OCI-LY3 (cell line): ENCODE data around the gene NGF.

Experiments used
- H2AFZ ChIP-seq: fragments of 200-600, 300-600 bp; shearing (Covaris generic); 2 replicates; pipeline ENCODE4 v1.6.0; 2014; ENCODE audit warnings: antibody characterized with exemption, low read depth, low read length
- H3K27ac ChIP-seq: fragments of 200-600, 300-600 bp; sonication (generic); 2 replicates; pipeline ENCODE4 v1.5.1; 2014; ENCODE audit warnings: mild to moderate bottlenecking, low read length, moderate library complexity, mixed read lengths
- H3K27me3 ChIP-seq: fragments of 200-600, 300-600 bp; sonication (generic); 2 replicates; pipeline ENCODE4 v1.6.1; 2014; ENCODE audit warnings: low read depth, low read length, mixed read lengths
- H3K36me3 ChIP-seq: fragments of 200-600, 300-600 bp; sonication (generic); replicated peaks from 2 replicates; pipeline ENCODE3; 2014; ENCODE audit warnings: low read depth, low read length, mixed read lengths
- H3K4me1 ChIP-seq: fragments of 300-600, 200-600 bp; sonication (generic); 2 replicates; pipeline ENCODE4 v1.6.1; 2014; ENCODE audit warnings: low read length, mixed read lengths
- H3K4me2 ChIP-seq: fragments of 200-600, 300-600 bp; sonication (generic); 2 replicates; pipeline ENCODE4 v1.6.1; 2014; ENCODE audit warnings: low read length, mixed read lengths
- H3K4me3 ChIP-seq: fragments of 300-600, 200-600 bp; sonication (generic); 2 replicates; pipeline ENCODE4 v1.5.1; 2014; ENCODE audit warnings: antibody characterized with exemption, mild to moderate bottlenecking, low read length, moderate library complexity
- H3K79me2 ChIP-seq: fragments of 300-600, 200-600 bp; shearing (Covaris generic); 2 replicates; pipeline ENCODE4 v1.6.1; 2014; ENCODE audit warnings: mild to moderate bottlenecking, low read length, mixed read lengths
- H3K9ac ChIP-seq: fragments of 300-600, 200-600 bp; shearing (Covaris generic); 2 replicates; pipeline ENCODE4 v1.6.0; 2014; ENCODE audit warnings: mild to moderate bottlenecking, low read length, moderate library complexity
- H3K9me3 ChIP-seq: fragments of 200-600, 300-600 bp; shearing (Covaris generic); 2 replicates; pipeline ENCODE4 v1.6.1; 2014; ENCODE audit warnings: low read length, mixed read lengths; ENCODE audit not compliant: insufficient read depth
- H4K20me1 ChIP-seq: fragments of 200-600, 300-600 bp; sonication (generic); 2 replicates; pipeline ENCODE4 v1.6.1; 2016; ENCODE audit warnings: low read length, mixed read lengths; ENCODE audit not compliant: insufficient read depth
- EZH2phosphoT487 ChIP-seq: fragments of 200-600 bp; shearing (Covaris generic); IDR thresholded peaks from 2 replicates; pipeline ENCODE4 v1.6.1; 2018; ENCODE audit warnings: antibody characterized with exemption, mixed run types, low read depth
- TF ChIP-seq, protein P1 (sequence below): fragments of 200-600, 300-600 bp; sonication (generic); IDR thresholded peaks from 2 replicates; pipeline ENCODE4 v1.5.1; 2014; ENCODE audit warnings: antibody characterized with exemption, low read length, low read depth

The NGF gene

GRCh38 chr1:115343200-115343737 is 5.2 kb upstream of the NGF start:
- Histone ChIP-seq H3K9me3 (no peaks in the 10 kb centered on the region), H3K9ac (no peak overlapping the region), H3K27ac (no peak overlapping the region), H3K4me2 (no peak overlapping the region), H4K20me1 (no peaks in the 10 kb centered on the region), H3K27me3 (0 out of 2 replicates have a peak, but pooled peaks cover 6% of the 10 kb centered on the region), H2AFZ (no peak overlapping the region), H3K79me2 (no peaks in the 10 kb centered on the region), H3K4me1 (no peaks in the 10 kb centered on the region), H3K36me3 (no peaks in the 10 kb centered on the region), H3K4me3 (no peak overlapping the region)
- TF ChIP-seq, protein P1, sequence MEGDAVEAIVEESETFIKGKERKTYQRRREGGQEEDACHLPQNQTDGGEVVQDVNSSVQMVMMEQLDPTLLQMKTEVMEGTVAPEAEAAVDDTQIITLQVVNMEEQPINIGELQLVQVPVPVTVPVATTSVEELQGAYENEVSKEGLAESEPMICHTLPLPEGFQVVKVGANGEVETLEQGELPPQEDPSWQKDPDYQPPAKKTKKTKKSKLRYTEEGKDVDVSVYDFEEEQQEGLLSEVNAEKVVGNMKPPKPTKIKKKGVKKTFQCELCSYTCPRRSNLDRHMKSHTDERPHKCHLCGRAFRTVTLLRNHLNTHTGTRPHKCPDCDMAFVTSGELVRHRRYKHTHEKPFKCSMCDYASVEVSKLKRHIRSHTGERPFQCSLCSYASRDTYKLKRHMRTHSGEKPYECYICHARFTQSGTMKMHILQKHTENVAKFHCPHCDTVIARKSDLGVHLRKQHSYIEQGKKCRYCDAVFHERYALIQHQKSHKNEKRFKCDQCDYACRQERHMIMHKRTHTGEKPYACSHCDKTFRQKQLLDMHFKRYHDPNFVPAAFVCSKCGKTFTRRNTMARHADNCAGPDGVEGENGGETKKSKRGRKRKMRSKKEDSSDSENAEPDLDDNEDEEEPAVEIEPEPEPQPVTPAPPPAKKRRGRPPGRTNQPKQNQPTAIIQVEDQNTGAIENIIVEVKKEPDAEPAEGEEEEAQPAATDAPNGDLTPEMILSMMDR, result no peak
- TF ChIP-seq EZH2phosphoT487, result no peak

DNA sequence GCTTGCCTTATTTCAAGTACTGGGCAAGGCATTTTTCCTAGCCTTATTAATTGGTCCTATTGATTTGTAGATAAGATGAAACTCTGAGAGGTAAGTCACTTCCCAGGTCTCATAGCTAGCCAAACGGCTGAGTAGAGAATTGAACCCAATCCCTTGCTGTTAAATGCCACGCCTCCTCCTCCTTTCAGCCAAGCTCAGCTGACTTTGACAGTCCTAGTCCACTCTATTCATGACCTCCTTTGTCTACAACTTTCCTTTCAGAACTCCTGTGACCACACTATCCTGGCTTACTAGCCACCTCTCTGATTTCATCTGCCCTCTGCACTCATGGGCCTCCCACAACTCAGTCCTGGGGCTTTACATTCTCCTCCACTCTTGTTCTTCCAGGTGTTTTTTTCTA is 3.9 kb upstream of the NGF start:
- Histone ChIP-seq H3K79me2 (no peaks in the 10 kb centered on the region), H3K27ac (no peak overlapping the region)

GRCh38 chr1:115340879-115341278 is 2.8 kb upstream of the NGF start:
- Histone ChIP-seq H2AFZ (no peak overlapping the region), H3K4me1 (no peaks in the 10 kb centered on the region), H3K4me2 (no peak overlapping the region), H3K9ac (no peak overlapping the region), H3K27me3 (0 out of 2 replicates have a peak, but pooled peaks cover 6% of the 10 kb centered on the region), H3K79me2 (no peaks in the 10 kb centered on the region), H3K27ac (no peak overlapping the region), H4K20me1 (no peaks in the 10 kb centered on the region), H3K36me3 (no peaks in the 10 kb centered on the region), H3K4me3 (no peak overlapping the region), H3K9me3 (no peaks in the 10 kb centered on the region)
- TF ChIP-seq, protein P1, result no peak
- TF ChIP-seq EZH2phosphoT487, result no peak

More for the DNA sequence above, 3.9 kb upstream of the NGF start:
- TF ChIP-seq, protein P1, result no peak
- TF ChIP-seq EZH2phosphoT487, result no peak
- H3K4me2 ChIP-seq, result no peak overlapping the region
- H2AFZ ChIP-seq, result no peak overlapping the region
- no peak overlapping the region for H3K9ac ChIP-seq
- 0 out of 2 replicates have a peak, but pooled peaks cover 6% of the 10 kb centered on the region for H3K27me3 ChIP-seq
- H3K4me1 ChIP-seq, result no peaks in the 10 kb centered on the region
- no peaks in the 10 kb centered on the region for H3K36me3 ChIP-seq
- H3K4me3 ChIP-seq, result no peak overlapping the region
- H3K9me3 ChIP-seq, result no peaks in the 10 kb centered on the region
- no peaks in the 10 kb centered on the region for H4K20me1 ChIP-seq

DNA sequence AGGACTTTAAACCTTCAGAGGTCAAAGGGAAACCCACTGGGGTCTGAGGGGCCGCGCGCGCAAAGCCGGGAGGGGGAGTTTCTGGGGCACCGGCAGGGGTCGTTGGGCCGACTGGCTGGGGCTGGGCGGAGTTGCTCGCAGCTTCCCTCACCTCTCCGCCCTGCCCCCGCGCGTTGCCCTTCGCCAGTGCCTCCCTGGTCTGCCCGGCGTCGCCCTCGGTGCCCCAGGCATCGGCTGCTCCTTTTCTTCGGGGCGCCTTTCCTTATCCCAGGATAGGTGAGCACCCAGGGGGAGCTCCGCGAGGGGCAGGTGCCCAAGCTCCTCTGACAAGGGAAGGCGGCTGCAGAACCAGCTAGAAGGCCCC is 390 bp upstream of the NGF start:
- no peak overlapping the region for H3K4me3 ChIP-seq
- TF ChIP-seq EZH2phosphoT487, result no peak
- TF ChIP-seq, protein P1, result no peak
- H4K20me1 ChIP-seq, result no peaks in the 10 kb centered on the region
- 0 out of 2 replicates have a peak, but pooled peaks cover 6% of the 10 kb centered on the region for H3K27me3 ChIP-seq
- H3K27ac ChIP-seq, result no peak overlapping the region
- no peak overlapping the region for H3K9ac ChIP-seq
- H3K9me3 ChIP-seq, result no peaks in the 10 kb centered on the region
- H3K4me1 ChIP-seq, result no peaks in the 10 kb centered on the region
- H3K79me2 ChIP-seq, result no peaks in the 10 kb centered on the region
- no peaks in the 10 kb centered on the region for H3K36me3 ChIP-seq
- no peak overlapping the region for H3K4me2 ChIP-seq
- no peak overlapping the region for H2AFZ ChIP-seq
